Measurements from ENCODE around the gene DOC2A.
A peak's percentile ranks its signal among the peaks of the same experiment; 100 is the strongest.
"Not testable (repeated sequence)": the region's sequence is repeated elsewhere in the genome, so short reads cannot be mapped to it uniquely, and the experiment has no call there.

DOC2A gene

DNA sequence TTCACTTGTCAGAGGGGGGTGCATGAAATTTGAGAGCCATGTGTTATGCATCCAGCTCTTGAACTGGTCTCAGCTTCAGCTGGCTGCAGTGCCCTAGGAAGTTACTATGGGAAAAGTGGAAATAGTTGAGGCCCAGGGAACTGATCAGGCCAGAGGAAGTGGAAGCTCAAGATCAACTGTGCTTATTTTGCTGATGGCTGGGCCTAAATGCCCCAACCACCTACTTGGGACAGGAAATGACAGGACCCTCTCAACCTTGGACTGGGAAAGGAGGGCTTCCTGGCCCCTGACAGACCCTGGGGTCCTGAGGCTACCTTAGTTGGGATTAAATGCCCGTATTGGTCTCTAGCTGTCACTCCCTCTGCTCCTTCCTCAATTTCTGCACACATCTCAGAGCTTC is 38.3 kb downstream of the DOC2A start:
- Mint-ChIP-seq H3K27me3 (ENCODE audit: low read depth) (no peaks in the 10 kb centered on the region), H3K27ac (peak overlapping the region; percentile 81), H3K36me3 (ENCODE audit: low read depth) (peaks cover 30% of the 10 kb centered on the region)

DNA sequence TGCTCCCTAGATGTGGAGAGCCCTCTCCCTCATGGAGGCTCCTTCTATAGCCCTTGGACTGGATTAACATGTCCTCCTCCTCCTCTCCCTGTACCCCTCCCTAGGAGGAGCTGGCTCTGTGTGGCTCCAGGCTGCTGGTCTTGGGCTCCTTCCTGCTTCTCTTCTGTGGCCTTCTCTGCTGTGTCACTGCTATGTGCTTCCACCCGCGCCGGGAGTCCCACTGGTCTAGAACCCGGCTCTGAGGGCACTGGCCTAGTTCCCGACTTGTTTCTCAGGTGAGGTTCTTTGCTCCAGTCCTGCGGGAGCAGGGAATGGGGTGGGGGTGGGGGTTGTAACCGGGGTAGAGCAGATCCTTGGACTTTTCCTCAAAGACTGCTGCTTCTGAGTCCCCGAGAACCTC is 39.5 kb downstream of the DOC2A start:
- Mint-ChIP-seq H3K9me3 (peaks cover 9% of the 10 kb centered on the region), H3K4me3 (no peak overlapping the region), H3K27me3 (ENCODE audit: low read depth) (no peaks in the 10 kb centered on the region), H3K36me3 (ENCODE audit: low read depth) (peaks cover 30% of the 10 kb centered on the region), H3K27ac (no peak overlapping the region), H3K4me1 (ENCODE audit: low read depth) (peaks cover 24% of the 10 kb centered on the region)
- DNase-seq (ENCODE audit: low spot score): no peak

More for the DNA sequence above, 38.3 kb downstream of the DOC2A start:
- Mint-ChIP-seq H3K4me1 (ENCODE audit: low read depth) (peaks cover 28% of the 10 kb centered on the region), H3K9me3 (peaks cover 9% of the 10 kb centered on the region), H3K4me3 (no peak overlapping the region)
- DNase-seq (ENCODE audit: low spot score): no peak

GRCh38 chr16:29968205-29968604 is 42.6 kb downstream of the DOC2A start:
- no peak for DNase-seq (ENCODE audit: low spot score)
- H3K4me1 Mint-ChIP-seq (ENCODE audit: low read depth): peaks cover 7% of the 10 kb centered on the region
- H3K9me3 Mint-ChIP-seq: peaks cover 6% of the 10 kb centered on the region
- peaks cover 28% of the 10 kb centered on the region for H3K36me3 Mint-ChIP-seq (ENCODE audit: low read depth)
- H3K27ac Mint-ChIP-seq: no peak overlapping the region
- no peaks in the 10 kb centered on the region for H3K27me3 Mint-ChIP-seq (ENCODE audit: low read depth)
- H3K4me3 Mint-ChIP-seq: no peak overlapping the region

- Mint-ChIP-seq H3K9me3 (no peaks in the 10 kb centered on the region), H3K36me3 (ENCODE audit: low read depth) (peaks cover 6% of the 10 kb centered on the region), H3K4me3 (peak overlapping the region; percentile 90), H3K27me3 (ENCODE audit: low read depth) (no peaks in the 10 kb centered on the region), H3K27ac (peak overlapping the region; percentile 73), H3K4me1 (ENCODE audit: low read depth) (peaks cover 16% of the 10 kb centered on the region)
- DNase-seq (ENCODE audit: low spot score): no peak
Measured at GRCh38 chr16:29963021-29963743, 47.6 kb downstream of the DOC2A start.

- no peaks in the 10 kb centered on the region for H3K27me3 Mint-ChIP-seq (ENCODE audit: low read depth)
- H3K4me3 Mint-ChIP-seq: peak overlapping the region; percentile 90
- H3K36me3 Mint-ChIP-seq (ENCODE audit: low read depth): peaks cover 6% of the 10 kb centered on the region
- peak overlapping the region; percentile 73 for H3K27ac Mint-ChIP-seq
- H3K4me1 Mint-ChIP-seq (ENCODE audit: low read depth): peaks cover 16% of the 10 kb centered on the region
- no peaks in the 10 kb centered on the region for H3K9me3 Mint-ChIP-seq
- no peak for DNase-seq (ENCODE audit: low spot score)
Measured at GRCh38 chr16:29962344-29962994, 48.4 kb downstream of the DOC2A start.

DNA sequence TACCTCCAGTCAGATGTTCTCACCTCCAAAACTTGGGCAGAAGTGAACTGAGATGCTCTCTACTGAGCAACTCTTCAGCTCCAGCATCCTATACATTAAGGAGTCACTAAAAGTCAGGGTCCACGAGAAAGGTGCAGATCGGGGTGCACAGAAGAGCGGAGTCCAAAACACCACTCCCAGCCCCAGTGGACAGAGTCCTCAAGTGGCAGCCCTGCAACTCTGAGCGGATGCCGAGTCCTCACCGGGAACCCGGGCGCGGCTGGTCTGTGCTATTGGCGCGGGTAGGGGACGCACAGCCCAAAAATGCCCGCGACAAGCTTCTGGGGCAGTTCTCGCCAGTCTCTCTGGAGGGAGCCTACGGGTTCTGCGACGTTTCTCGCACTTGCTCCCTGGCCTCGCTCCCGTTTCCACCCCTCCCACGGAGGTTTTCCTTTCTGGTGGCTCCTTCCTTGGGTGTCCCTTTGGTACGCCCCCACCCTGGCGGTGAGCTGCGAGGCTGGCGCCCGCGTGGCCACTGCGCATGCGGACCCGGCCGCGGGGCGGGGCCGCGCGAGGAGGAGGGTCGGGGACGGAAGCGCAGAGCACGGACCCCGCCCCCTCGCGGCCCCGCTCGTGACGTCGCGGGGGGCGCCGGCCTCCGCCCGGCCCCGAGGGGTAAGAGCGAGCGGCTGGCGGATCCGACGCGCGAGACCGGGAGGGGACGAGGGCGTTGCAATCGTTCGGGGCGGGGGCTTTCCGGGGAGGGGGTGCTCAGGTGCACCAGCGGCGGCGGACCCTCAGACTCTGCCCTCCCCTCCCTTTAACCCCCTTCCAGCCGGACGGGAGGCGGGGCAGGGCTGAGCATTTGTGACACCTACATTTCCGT is 49.1 kb downstream of the DOC2A start, which contains the start of gene TMEM219:
Gene TMEM219 (plus strand): TSS at position 601 of the 865 bp plus-strand sequence. CDS start 1,065 bp downstream, outside the sequence.
- Mint-ChIP-seq H3K9me3 (no peaks in the 10 kb centered on the region), H3K4me1 (ENCODE audit: low read depth) (peaks cover 16% of the 10 kb centered on the region), H3K27ac (peak within 1 kb of the TSS; percentile 81), H3K27me3 (ENCODE audit: low read depth) (no peaks in the 10 kb centered on the region), H3K4me3 (peak within 1 kb of the TSS; percentile 90), H3K36me3 (ENCODE audit: low read depth) (peaks cover 6% of the 10 kb centered on the region)
- peak; percentile 93 for DNase-seq (ENCODE audit: low spot score)

DNA sequence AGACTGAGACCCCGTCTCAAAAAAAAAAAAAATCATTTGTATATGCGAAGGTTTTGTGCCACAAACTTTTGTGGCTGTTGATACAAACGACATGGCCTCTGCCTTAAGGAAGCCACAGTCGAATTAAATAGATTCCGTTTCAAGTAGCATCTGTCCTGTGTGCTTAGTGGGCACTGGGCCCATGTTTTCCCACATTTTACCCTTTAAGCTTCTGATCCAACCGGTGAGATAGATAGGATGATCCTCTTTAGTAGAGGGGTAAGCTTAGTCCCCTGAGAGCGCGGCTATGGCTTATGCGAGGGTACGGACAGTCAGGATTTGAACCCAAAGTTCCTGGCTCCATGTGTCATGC is 49.7 kb downstream of the DOC2A start:
- H3K4me1 Mint-ChIP-seq (ENCODE audit: low read depth): peaks cover 16% of the 10 kb centered on the region
- no peaks in the 10 kb centered on the region for H3K9me3 Mint-ChIP-seq
- peaks cover 6% of the 10 kb centered on the region for H3K36me3 Mint-ChIP-seq (ENCODE audit: low read depth)
- no peaks in the 10 kb centered on the region for H3K27me3 Mint-ChIP-seq (ENCODE audit: low read depth)
- peak overlapping the region; percentile 81 for H3K27ac Mint-ChIP-seq
- peak overlapping the region; percentile 89 for H3K4me3 Mint-ChIP-seq
- DNase-seq (ENCODE audit: low spot score): no peak

GRCh38 chr16:29959821-29960220 is 51.0 kb downstream of the DOC2A start:
- H3K27me3 Mint-ChIP-seq (ENCODE audit: low read depth); H3K9me3 Mint-ChIP-seq; H3K4me3 Mint-ChIP-seq; DNase-seq (ENCODE audit: low spot score); H3K36me3 Mint-ChIP-seq (ENCODE audit: low read depth); H3K27ac Mint-ChIP-seq: not testable (repeated sequence)
- peaks cover 16% of the 10 kb centered on the region for H3K4me1 Mint-ChIP-seq (ENCODE audit: low read depth)

DNA sequence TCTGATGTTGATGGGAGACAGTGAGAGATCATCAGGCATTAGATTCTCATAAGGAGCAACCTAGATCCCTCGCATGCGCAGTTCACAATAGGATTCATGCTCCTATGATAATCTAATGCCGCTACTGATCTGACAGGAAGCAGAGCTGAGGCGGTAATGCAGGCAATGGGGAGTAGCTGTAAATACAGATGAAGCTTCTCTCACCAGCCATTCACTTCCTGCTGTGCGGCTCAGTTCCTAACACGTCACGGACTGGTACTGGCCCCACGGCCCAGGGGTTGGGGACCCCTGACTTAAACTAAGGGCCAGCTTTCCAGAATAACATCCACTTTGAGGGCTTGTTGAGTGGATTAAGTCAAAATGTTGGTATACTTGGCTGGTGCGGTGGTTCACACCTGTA is 51.5 kb downstream of the DOC2A start:
- Mint-ChIP-seq H3K9me3 (no peaks in the 10 kb centered on the region), H3K27me3 (ENCODE audit: low read depth) (peaks cover 5% of the 10 kb centered on the region), H3K4me3 (no peak overlapping the region), H3K36me3 (ENCODE audit: low read depth) (no peaks in the 10 kb centered on the region), H3K4me1 (ENCODE audit: low read depth) (peaks cover 16% of the 10 kb centered on the region), H3K27ac (no peak overlapping the region)
- no peak for DNase-seq (ENCODE audit: low spot score)

DNA sequence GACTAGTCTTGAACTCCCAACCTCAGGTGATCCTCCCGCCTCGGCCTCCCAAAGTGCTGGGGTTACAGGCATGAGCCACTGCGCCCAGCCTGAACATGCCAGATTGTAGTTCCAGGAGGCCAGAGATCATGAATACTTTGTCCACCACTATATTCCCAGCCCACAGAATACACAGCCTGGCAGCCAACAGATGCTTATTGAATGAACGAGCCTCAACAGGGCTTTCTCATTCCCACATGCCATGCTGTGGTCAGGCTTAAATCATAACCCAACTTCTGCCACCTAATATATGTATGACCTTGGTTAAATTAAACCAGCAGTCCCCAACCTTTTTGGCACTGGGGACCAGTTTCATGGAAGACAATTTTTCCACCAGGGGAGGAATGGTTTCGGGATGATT is 52.1 kb downstream of the DOC2A start:
- H3K36me3 Mint-ChIP-seq (ENCODE audit: low read depth): no peaks in the 10 kb centered on the region
- H3K4me3 Mint-ChIP-seq: no peak overlapping the region
- H3K4me1 Mint-ChIP-seq (ENCODE audit: low read depth): peaks cover 16% of the 10 kb centered on the region
- DNase-seq (ENCODE audit: low spot score): no peak
- no peak overlapping the region for H3K27ac Mint-ChIP-seq
- H3K27me3 Mint-ChIP-seq (ENCODE audit: low read depth): peaks cover 5% of the 10 kb centered on the region
- H3K9me3 Mint-ChIP-seq: no peaks in the 10 kb centered on the region
